ENCODE data around the gene EHD2.
"Not testable (repeated sequence)": the region's sequence is repeated elsewhere in the genome, so short reads cannot be mapped to it uniquely, and the experiment has no call there.

Gene EHD2

GRCh38 chr19:47776568-47776967 is 63.3 kb downstream of the EHD2 start:
- no peak for FAIRE-seq

GRCh38 chr19:47777245-47778048 is 64.2 kb downstream of the EHD2 start:
- FAIRE-seq, result not testable (repeated sequence)

DNA sequence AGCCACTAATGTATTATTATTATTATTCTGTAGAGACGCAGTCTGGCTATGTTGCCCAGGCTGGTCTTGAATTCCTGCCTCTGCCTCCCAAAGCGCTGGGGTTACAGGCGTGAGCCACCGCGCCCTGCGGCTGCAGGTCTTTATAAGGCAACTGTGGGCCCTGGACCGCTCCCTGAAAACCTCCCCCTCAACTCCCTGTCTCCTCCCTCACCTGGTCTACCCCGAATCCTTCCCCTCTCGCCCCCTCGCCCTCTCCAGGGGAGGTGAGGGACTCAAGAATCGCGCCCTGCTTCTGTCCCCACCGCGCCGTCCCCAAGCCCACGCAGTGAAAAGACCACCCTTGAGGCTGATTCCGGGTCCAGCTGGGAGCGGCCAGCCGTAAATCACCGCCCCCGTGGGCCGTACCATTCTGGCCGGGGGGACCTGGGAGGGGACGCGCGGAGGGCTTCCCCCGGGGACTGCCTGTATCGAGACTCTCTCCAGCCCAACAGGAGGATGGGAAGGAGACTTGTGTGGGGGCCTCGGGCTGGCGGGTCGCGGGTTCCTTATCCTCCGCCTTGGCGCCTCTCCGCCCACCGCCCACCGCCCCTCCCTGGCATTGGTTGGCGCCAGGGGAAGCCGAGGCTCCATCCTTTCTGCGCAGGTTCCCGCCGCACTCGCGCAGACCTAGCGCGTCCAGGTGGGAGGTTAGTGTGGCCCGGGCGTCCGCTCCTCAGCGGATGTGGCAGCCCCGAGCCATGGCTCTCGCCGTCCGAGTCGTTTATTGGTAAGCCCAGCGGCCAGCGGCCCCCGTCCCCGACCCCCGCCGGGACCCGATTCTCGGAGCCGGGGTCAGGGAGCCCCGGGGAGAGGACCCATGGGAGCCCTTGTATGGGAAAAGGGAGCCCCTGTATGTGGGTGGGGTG is 65.1 kb downstream of the EHD2 start, which contains the start of gene SELENOW:
Gene SELENOW (plus strand): TSS at position 655 of the 905 bp plus-strand sequence. CDS start 83 bp downstream, at position 738.
- FAIRE-seq, result no peak

GRCh38 chr19:47778954-47779351 is 65.7 kb downstream of the EHD2 start:
- FAIRE-seq, result no peak

- FAIRE-seq, result no peak
Observed at GRCh38 chr19:47779524-47780214, 66.4 kb downstream of the EHD2 start.

- no peak for FAIRE-seq
Observed at GRCh38 chr19:47780215-47780551, 67.0 kb downstream of the EHD2 start.

DNA sequence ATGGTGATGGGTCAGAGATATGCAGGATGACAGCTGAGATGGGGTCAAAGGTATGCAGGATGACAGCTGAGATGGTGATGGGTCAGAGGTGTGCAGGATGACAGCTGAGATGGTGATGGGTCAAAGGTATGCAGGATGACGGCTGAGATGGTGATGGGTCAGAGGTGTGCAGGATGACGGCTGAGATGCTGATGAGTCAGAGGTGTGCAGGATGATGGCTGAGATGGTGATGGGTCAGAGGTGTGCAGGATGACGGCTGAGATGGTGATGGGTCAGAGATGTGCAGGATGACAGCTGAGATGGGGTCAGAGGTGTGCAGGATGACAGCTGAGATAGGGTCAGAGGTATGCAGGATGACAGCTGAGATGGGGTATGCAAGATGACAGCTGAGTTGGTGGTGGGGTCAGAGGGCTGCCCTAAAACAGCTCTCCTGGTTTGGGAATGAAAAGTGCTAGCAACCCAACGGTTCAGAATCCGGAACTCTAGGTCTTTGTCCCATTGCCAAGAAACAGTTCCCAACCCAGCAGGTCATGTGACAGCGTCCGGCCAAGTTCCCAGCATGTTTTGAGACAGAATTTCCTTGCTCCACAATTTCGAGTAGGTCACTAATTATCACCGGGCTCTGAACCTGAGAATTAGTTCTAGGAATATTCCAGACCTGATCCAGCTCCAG is 68.5 kb downstream of the EHD2 start:
- no peak for FAIRE-seq

GRCh38 chr19:47786566-47786965 is 73.3 kb downstream of the EHD2 start:
- no peak for FAIRE-seq

- not testable (repeated sequence) for FAIRE-seq
Observed at GRCh38 chr19:47787307-47787706, 74.1 kb downstream of the EHD2 start.

- FAIRE-seq, result not testable (repeated sequence)
Observed at GRCh38 chr19:47789811-47790210, 76.6 kb downstream of the EHD2 start.

- no peak for FAIRE-seq
Observed at GRCh38 chr19:47790398-47790814, 77.2 kb downstream of the EHD2 start.

DNA sequence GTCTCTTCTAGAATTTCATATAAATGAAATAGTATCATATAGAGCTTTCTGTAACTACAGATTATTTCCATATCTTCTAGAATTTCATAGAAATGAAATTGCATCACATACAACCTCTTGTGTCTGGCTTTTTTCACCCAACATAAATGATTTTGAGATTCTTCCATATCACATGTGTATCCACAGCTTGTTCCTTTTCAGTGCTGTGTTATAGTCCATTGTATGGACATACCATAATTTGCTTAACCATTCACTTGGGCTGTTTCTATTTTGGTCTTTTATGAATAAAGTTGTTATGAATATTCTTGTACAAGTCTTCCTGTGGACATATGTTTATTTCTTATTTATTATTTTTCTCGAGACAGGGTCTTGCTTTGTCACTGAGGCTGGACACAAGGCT is 79.4 kb downstream of the EHD2 start:
- FAIRE-seq, result no peak
